ENCODE data around the gene PTPRN2. TPM values are rescaled to one million over a fixed set of nuclear protein-coding genes. Genes with fewer than 3 reads are reported as not detected.

Gene PTPRN2
- total RNA-seq, 1 experiment from 2014 or later: not detected

DNA sequence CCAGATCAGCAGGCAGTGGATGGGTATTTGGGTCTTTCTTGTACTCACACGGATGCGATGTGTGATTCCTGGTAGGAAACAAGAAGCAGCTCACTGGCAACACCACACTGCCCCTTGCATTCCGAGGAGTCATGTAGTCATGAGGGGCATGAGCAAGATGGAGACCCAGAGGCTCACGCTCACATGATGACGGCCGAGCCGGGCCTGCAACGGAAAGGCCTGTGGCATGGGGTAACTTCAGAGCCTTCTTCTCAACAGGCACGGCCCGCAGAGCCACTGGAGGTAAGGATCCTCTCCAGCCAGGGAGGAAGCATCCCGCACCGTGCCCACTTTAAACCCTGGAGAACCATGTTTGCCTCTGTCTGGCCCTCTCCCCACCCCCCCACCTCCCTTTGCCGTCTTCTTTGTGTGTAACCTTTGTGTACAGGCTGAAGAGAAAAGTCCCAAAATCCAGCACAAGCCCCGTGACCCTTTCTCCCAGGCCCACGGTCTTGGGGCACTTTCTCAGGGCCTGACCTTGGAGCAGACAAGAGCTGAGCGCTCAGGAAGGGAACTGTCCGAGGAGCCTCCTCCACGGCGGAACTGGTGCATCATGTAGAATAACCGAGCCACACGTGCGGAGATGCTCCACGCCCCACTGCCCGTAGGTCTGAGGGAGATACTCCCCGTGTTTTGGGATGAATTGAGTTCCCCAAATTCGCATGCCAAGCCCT lies 734.4 kb downstream of the PTPRN2 start:
- H3F3A ChIP-seq (ENCODE audit: insufficient read depth, low read depth): no peaks in the 10 kb centered on the region
- no TSS peak for BruUV-seq (replicated peaks)
- CTCF ChIA-PET: no interaction called here
- POLR2A ChIA-PET (ENCODE audit: unreplicated experiment): no interaction called here
- DNase-seq: no peak
- no peak overlapping the region for H3K4me2 ChIP-seq
- H3K9me2 ChIP-seq (ENCODE audit: insufficient read depth): no peaks in the 10 kb centered on the region
- no peak overlapping the region for H2AFZ ChIP-seq
- H3K4me1 ChIP-seq (replicated peaks; ENCODE audit: insufficient read depth): no peaks in the 10 kb centered on the region
- no peaks in the 10 kb centered on the region for H3K9me3 ChIP-seq (ENCODE audit: insufficient read depth, low read depth)
- no peak overlapping the region for H3K27ac ChIP-seq
- intact Hi-C loops (cut with micrococcal nuclease; ENCODE audit: unreplicated experiment): no loop called here
- H3K79me2 ChIP-seq (ENCODE audit: low read depth): no peaks in the 10 kb centered on the region
- no peak overlapping the region for H3K4me3 ChIP-seq
- peaks cover 8% of the 10 kb centered on the region; the same call in 1 of the 2 replicates for H4K20me1 ChIP-seq (ENCODE audit: insufficient read depth)
- no peaks in the 10 kb centered on the region for H3K36me3 ChIP-seq (ENCODE audit: low read depth)
- peaks cover 96% of the 10 kb centered on the region for H3K27me3 ChIP-seq (ENCODE audit: insufficient read depth, low read depth)
- TF ChIP-seq EZH2 (IDR thresholded peaks at IDR 0.05; ENCODE audit: low read depth): no peak
- TF ChIP-seq, protein P1, sequence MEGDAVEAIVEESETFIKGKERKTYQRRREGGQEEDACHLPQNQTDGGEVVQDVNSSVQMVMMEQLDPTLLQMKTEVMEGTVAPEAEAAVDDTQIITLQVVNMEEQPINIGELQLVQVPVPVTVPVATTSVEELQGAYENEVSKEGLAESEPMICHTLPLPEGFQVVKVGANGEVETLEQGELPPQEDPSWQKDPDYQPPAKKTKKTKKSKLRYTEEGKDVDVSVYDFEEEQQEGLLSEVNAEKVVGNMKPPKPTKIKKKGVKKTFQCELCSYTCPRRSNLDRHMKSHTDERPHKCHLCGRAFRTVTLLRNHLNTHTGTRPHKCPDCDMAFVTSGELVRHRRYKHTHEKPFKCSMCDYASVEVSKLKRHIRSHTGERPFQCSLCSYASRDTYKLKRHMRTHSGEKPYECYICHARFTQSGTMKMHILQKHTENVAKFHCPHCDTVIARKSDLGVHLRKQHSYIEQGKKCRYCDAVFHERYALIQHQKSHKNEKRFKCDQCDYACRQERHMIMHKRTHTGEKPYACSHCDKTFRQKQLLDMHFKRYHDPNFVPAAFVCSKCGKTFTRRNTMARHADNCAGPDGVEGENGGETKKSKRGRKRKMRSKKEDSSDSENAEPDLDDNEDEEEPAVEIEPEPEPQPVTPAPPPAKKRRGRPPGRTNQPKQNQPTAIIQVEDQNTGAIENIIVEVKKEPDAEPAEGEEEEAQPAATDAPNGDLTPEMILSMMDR (conservative IDR thresholded peaks at IDR 0.05): no peak

DNA sequence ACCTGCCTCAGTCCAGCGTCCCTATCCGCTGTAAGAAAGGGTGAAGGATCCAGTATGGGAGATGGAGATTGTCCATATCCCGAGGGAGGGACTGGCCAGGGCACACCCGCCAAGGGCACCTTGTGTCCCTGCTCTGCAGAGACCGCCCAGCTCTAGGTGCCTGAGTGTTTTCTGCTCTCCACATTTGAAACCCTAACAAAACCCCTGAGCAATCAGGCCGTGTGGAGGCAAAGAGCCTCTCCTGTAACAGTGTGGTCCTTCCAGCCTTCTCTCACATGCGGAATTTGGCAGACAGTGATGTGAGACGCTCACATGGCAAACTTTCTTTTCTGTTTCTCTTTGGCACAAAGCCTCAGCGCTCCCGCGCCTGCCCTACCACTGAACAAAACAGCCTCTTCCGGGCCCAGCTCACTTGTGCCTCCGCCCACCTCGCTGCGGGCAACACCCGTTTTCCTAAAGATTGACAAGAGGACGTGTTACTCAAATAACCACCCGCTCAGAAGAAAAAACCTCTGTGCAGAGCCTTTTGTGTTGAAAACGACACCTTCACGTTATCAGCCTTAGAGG lies 736.0 kb downstream of the PTPRN2 start:
- Histone ChIP-seq H3K4me2 (no peak overlapping the region), H3K27me3 (ENCODE audit: insufficient read depth, low read depth) (peaks cover 99% of the 10 kb centered on the region), H3F3A (ENCODE audit: insufficient read depth, low read depth) (no peaks in the 10 kb centered on the region), H2AFZ (no peak overlapping the region), H3K79me2 (ENCODE audit: low read depth) (no peaks in the 10 kb centered on the region), H3K9me2 (ENCODE audit: insufficient read depth) (no peaks in the 10 kb centered on the region), H3K36me3 (ENCODE audit: low read depth) (no peaks in the 10 kb centered on the region), H3K4me1 (replicated peaks; ENCODE audit: insufficient read depth) (no peaks in the 10 kb centered on the region), H3K27ac (no peak overlapping the region), H4K20me1 (ENCODE audit: insufficient read depth) (peaks cover 8% of the 10 kb centered on the region; the same call in 1 of the 2 replicates), H3K9me3 (ENCODE audit: insufficient read depth, low read depth) (no peaks in the 10 kb centered on the region), H3K4me3 (no peak overlapping the region)
- ChIA-PET CTCF (no interaction called here), POLR2A (ENCODE audit: unreplicated experiment) (no interaction called here)
- DNase-seq: no peak
- BruUV-seq (replicated peaks): no TSS peak
- TF ChIP-seq, protein P1 (conservative IDR thresholded peaks at IDR 0.05): no peak
- TF ChIP-seq EZH2 (IDR thresholded peaks at IDR 0.05; ENCODE audit: low read depth): no peak
- intact Hi-C loops (cut with micrococcal nuclease; ENCODE audit: unreplicated experiment): no loop called here

DNA sequence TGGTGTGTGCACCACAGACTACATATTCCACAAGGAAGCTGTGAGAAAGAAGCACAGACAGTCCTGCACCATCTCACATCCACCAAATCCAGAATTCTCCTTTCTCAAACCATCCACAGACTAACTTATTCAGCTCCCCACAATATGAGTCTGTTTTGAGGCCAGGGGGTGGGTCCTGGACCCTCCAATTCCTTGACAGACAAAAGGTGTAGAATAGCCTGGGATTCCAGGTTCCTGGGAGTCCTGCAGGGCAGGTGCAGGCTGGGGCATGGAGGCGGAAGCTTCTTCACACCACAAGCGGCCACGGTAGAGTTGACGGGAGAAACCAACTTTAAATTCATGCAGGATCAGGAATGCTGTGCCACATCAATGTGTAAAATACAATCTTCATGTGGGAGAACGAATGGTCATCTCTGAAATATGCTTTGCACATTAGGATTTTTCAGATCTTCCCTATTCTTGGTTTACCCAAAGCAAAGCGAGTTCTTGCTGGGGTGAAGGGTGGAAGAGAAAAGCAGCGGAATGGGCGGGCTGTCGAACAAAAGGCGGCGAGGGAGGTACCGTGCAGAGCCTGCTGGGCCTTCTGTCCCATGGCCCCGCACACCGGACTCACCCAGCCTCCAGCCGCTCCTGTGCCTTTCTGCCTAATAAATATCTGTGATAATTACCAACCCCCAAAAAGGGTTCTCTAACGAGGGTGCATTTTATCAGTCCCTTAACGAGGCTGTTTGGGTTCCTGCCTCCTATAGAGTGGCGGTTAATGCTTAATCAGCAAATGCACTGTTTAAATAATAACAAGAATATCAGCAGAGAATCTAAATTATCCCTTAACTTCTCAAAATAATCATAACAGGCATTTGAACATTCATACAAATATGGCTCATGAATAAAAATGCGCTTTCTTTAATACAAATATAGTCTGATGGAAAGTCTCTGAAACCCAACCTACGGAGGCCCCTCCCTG lies 736.9 kb downstream of the PTPRN2 start:
- intact Hi-C loops (cut with micrococcal nuclease; ENCODE audit: unreplicated experiment): no loop called here
- H3F3A ChIP-seq (ENCODE audit: insufficient read depth, low read depth): no peaks in the 10 kb centered on the region
- H3K36me3 ChIP-seq (ENCODE audit: low read depth): no peaks in the 10 kb centered on the region
- no peak overlapping the region for H3K4me3 ChIP-seq
- no peak for DNase-seq
- peaks cover 8% of the 10 kb centered on the region; the same call in 1 of the 2 replicates for H4K20me1 ChIP-seq (ENCODE audit: insufficient read depth)
- no peak overlapping the region for H3K4me2 ChIP-seq
- ChIA-PET POLR2A (ENCODE audit: unreplicated experiment) (no interaction called here), CTCF (no interaction called here)
- H2AFZ ChIP-seq: no peak overlapping the region
- H3K9me2 ChIP-seq (ENCODE audit: insufficient read depth): no peaks in the 10 kb centered on the region
- BruUV-seq (replicated peaks): no TSS peak
- no peaks in the 10 kb centered on the region for H3K9me3 ChIP-seq (ENCODE audit: insufficient read depth, low read depth)
- no peaks in the 10 kb centered on the region for H3K4me1 ChIP-seq (replicated peaks; ENCODE audit: insufficient read depth)
- TF ChIP-seq, protein P1 (conservative IDR thresholded peaks at IDR 0.05): no peak
- TF ChIP-seq EZH2 (IDR thresholded peaks at IDR 0.05; ENCODE audit: low read depth): peak; percentile 91; the same call in 1 of the 2 replicates
- no peaks in the 10 kb centered on the region for H3K79me2 ChIP-seq (ENCODE audit: low read depth)
- peaks cover 99% of the 10 kb centered on the region for H3K27me3 ChIP-seq (ENCODE audit: insufficient read depth, low read depth)
- no peak overlapping the region for H3K27ac ChIP-seq

Measured in PC-9 (cell line).